Kidney capillary endothelial cell (primary cell): ENCODE data around the gene PSMD7.
A peak's percentile ranks its signal among the peaks of the same experiment; 100 is the strongest.
"Not testable (repeated sequence)": the region's sequence is repeated elsewhere in the genome, so short reads cannot be mapped to it uniquely, and the experiment has no call there.

ENCODE experiments used
- DNase-seq: peaks from one replicate; pipeline ENCODE4 v3.0.0-alpha.2; 2018; ENCODE audit warnings: low spot score

PSMD7 gene

DNA sequence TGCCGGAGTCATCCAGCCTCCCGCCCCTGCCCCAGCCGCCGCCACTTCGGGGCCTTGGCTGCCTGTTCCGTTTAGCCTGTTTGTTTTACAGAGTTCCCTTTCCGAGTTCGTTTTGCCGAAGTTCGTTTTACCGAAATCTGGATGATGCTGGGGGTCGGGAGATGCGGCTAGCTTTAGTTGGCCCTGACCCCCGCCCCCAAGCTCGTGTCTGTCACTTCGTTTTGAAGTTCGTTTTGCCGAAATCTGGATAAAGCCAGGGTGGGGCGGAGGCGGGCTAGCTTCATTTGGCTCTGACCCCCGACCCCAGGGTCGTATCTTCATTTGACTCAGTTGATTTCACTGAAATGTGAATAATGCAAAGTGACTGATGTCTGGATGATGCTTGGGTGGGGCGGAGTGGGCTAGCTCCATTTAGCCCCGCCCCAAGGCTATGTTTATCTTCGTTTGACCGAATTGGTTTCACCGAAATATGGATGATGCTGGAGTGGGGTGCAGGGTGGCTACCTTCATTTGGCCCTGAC, 591 bp downstream of the PSMD7 start:
- DNase-seq, result peak; percentile 16

DNA sequence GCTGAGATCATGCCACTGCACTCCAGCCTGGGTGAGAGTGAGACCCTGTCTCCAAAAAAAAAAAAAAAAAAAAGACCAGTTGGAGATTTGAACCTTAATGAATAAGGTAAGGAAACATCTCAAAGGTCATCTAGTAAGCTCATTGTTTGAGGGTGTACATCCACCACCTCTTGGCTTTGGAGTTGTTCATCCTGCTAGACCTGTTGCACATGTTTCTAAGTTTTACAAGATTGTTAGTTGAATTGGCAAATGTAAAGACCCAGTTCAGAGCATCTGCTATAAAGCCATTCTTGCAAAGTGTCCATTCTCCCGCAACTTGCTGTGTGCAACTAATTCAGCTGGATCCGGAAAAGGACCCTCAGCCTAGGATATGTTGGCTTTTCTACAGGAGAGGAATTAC, 1.5 kb downstream of the PSMD7 start:
- DNase-seq, result no peak

DNA sequence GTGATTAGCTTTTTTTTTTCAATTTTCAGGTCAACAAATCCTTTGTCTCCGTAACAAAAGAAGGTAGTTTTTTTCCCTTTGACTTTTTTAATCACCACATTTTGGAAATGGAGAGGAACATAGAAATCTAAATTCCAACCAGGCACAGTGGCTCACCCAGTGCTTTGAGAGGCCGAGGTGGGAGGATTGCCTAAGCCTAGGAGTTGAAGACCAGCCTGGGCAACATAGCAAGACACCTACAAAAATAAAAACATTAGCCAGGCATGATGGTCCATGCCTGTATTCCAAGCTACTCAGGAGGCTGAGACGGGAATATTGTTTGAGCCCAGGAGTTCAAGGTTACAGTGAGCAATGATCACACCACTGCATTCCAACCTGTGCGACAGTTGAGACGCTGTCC, 5.7 kb downstream of the PSMD7 start:
- no peak for DNase-seq

DNA sequence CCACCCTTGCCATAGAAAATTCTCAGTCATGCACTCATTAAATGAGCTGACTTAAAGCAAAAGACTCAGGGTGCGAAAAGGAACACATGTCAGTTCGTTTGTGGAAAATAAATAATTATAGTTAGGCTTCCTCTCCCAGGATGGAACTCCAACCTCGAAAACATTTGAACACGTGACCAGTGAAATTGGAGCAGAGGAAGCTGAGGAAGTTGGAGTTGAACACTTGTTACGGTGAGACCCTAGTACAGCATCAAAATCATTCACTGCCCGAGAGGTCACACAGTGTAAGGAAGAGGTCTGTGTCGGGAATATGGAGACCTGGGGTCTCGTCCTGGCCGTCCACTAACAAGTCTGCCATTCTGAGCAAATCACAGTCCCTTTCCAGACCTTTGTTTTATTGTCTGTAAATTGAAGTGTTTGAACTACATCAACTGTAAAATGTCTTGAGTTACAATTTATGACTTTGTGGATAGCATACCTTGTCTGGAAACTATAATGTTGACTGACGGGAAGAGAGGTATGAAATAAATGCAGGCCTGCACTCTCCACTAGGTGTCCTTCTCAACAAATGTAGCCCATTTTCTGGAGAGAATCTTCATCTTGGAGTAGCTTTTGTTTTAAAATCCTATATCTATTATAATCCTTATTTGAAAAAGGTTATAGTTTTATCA, 7.7 kb downstream of the PSMD7 start:
- DNase-seq, result no peak

- DNase-seq, result no peak
These were observed 8.2 kb downstream of the PSMD7 start for GRCh38 chr16:74304835-74305176.

DNA sequence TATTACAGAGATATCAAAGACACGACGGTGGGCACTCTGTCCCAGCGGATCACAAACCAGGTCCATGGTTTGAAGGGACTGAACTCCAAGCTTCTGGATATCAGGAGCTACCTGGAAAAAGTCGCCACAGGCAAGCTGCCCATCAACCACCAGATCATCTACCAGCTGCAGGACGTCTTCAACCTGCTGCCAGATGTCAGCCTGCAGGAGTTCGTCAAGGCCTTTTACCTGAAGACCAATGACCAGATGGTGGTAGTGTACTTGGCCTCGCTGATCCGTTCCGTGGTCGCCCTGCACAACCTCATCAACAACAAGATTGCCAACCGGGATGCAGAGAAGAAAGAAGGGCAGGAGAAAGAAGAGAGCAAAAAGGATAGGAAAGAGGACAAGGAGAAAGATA, 8.7 kb downstream of the PSMD7 start:
- no peak for DNase-seq

GRCh38 chr16:74305978-74306784, 9.6 kb downstream of the PSMD7 start:
- no peak for DNase-seq

- no peak for DNase-seq
These were observed 10.8 kb downstream of the PSMD7 start for GRCh38 chr16:74307383-74307782.

GRCh38 chr16:74309789-74310781, 13.5 kb downstream of the PSMD7 start:
- peak; percentile 57 for DNase-seq

- no peak for DNase-seq
These were observed 18.4 kb downstream of the PSMD7 start for GRCh38 chr16:74315059-74315458.

DNA sequence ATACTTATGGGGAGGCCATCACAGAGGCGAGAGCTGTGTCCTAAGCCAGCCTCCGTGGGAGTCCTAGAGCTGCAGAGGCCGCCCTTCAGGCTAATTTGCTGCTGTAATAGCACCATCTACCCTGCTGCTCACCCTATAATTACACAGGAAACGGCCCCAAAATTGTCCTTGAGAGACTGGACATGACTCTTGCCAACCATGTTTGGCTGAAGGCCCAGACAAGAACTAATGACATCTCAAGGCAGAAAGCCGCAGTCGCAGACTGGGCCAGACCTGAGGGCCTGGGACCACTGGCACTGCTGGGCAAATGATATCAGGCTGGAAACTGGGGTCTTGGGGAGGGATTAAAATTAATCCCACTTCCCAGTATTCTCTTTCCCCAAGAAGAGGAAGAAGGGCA, 24.1 kb downstream of the PSMD7 start:
- no peak for DNase-seq

DNA sequence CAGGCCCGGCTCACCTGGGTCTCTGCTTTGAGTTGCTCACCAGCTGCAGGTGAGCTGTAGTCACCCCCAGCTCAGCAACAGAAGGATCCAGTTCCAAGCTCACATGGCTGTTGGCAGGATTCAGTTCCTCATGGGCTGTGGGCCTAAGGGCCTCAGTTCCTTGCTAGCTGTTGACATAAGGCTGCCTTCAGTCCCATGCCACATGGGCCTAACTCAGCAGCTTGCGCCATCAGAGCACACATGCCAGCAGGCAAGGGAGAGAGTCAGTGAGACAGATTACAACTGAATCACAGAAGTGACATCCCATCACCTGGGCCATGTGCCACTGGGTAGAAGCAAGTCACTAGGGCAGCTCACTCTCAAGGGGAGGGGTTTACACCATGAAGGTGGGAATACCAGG, 24.7 kb downstream of the PSMD7 start:
- no peak for DNase-seq

DNA sequence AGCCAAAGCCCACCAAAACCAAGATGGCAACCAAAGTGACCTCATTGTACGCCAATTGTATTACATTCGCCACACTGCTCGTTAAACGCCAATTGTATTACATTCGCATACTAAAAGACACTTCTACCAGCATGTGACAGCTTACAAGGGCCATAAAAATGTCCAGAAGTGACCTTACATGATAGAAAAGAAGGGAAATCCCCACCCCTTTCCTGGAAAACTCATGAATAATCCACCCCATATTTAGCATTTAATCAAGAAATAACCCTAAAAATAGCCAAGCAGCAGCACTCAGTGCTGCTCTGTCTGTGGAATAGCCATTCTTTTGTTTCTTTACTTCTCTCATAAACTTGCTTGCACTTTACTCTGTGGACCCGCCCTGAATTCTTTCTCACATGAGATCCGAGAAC, 25.7 kb downstream of the PSMD7 start:
- DNase-seq, result no peak

DNA sequence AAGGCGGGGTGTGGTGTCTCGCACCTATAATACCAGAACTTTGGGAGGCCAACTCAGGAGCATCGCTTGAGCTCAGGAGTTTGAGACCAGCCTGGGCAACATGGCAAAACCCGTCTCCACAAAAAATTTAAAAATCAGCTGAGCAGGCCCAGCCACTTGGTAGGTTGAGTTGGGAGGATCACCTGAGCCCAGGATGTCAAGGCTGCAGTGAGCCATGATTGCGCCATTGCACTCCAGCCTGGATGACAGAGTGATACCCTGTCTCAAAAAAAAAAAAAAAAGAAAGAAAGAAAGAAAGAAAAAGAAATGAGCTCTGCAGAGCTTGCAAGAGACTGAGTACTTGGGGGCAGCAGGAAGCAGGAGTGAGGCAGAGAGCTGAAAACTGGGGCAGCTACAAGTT, 28.2 kb downstream of the PSMD7 start:
- DNase-seq, result not testable (repeated sequence)

DNA sequence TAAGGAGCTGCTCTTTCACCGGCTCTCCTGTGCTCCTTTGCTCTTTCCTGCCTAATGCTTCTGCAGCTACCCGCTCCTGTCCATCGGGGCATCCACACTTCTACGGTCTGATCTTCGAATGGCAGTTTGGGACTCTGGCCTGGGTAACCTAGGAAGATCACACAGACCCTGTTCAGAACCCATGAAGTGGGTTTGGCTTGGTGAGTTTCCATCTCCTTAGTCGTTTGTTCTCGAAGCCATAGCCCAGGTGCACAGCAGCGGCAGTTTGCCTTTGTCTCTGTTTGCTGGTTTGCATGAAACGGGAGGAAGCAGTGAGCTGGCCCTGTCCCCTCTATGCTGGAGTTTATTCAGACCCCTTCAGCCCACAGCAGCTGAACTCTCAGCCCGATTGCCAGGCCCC, 29.0 kb downstream of the PSMD7 start:
- DNase-seq, result no peak

DNA sequence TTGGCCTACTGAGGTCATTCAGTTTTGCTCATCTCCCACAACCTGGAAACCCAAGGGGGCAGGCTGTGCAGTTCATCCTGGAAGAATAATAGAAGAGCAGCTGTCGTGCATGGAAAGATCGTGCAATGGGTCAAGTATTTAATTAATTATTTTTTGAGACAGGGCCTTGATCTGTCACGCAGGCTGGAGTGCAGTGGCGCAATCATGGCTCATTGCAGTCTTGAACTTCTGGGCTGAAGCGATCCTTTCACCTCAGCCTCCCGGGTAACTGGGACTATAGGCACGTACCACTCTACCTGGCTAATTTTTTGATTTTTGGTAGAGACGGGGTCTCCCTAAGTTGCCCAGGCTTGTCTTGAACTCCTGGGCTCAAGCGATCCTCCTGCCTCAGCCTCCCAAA, 31.7 kb downstream of the PSMD7 start:
- DNase-seq, result not testable (repeated sequence)

GRCh38 chr16:74332469-74332868, 35.9 kb downstream of the PSMD7 start:
- not testable (repeated sequence) for DNase-seq

GRCh38 chr16:74337506-74337905, 40.9 kb downstream of the PSMD7 start:
- DNase-seq, result not testable (repeated sequence)

DNA sequence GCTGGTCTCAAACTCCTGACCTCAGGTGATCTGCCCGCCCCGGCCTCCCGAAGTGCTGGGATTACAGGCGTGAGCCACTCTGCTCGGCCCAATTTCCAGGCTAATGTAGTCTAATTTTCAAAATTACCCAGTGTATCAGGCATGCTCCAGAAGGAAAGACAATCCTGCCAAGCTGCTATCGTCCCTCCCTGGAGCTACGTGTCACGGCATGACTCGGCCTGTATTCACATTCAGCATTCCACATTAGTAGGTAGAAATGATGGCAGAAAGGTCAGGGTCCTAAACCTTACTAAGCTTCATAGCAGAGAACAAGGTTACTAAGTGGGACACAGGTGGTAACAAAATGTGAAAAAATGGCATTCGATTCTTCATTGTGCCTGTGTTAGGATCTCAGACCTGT, 42.6 kb downstream of the PSMD7 start:
- not testable (repeated sequence) for DNase-seq

DNA sequence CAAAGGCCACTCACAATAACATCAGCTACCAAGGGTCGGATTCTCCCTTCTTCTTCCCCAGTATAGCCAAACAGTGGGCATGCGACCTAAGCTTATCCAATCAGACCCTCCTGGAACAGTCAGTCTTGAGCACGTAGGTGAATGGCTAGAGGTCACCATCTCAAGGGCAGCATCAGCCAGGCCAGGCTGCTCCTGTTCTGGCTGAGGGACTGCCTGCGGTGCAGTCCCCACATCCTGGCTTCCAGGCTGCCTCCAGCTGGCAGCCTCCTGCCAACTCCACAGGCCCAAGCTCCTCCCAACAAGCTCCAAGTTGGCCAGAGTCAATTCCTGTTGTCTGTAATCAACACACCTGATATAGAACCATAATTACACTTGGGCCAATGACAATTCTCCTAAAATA, 56.4 kb downstream of the PSMD7 start:
- DNase-seq, result not testable (repeated sequence)
